MM.1S (cell line): ENCODE measurements around the gene NEURL1.

Source experiments
- DNase-seq: peaks from one replicate; pipeline ENCODE4 v3.0.0-alpha.2; 2015
- H2AFZ ChIP-seq: fragments of 300-600 bp; sonication (generic); 2 replicates; pipeline ENCODE4 v1.6.0; 2016; ENCODE audit warnings: antibody characterized with exemption, low read length
- H3F3A ChIP-seq: fragments of 300-600 bp; sonication (generic); 2 replicates; pipeline ENCODE4 v1.6.1; 2016; ENCODE audit warnings: mild to moderate bottlenecking, antibody characterized with exemption, low read length, moderate library complexity, mixed read lengths; ENCODE audit not compliant: insufficient read depth
- H3K27ac ChIP-seq: fragments of 300-600 bp; sonication (generic); 2 replicates; pipeline ENCODE4 v1.5.1; 2016; ENCODE audit warnings: mild to moderate bottlenecking, low read length
- H3K27me3 ChIP-seq: fragments of 300-600 bp; sonication (generic); replicated peaks from 2 replicates; pipeline ENCODE4 v1.6.0; 2016; ENCODE audit warnings: low read length; ENCODE audit not compliant: insufficient read depth
- H3K36me3 ChIP-seq: fragments of 300-600 bp; sonication (generic); replicated peaks from 2 replicates; pipeline ENCODE4 v1.6.1; 2016; ENCODE audit warnings: mild to moderate bottlenecking, low read length, mixed read lengths; ENCODE audit not compliant: insufficient read depth
- H3K4me1 ChIP-seq: fragments of 300-600 bp; sonication (generic); 2 replicates; pipeline ENCODE4 v1.6.1; 2016; ENCODE audit warnings: low read length, mixed read lengths
- H3K4me2 ChIP-seq: fragments of 300-600 bp; sonication (generic); 2 replicates; pipeline ENCODE4 v1.6.0; 2016; ENCODE audit warnings: low read depth, low read length
- H3K4me3 ChIP-seq: fragments of 300-600 bp; sonication (generic); 2 replicates; pipeline ENCODE4 v1.5.1; 2016; ENCODE audit warnings: low read length, mixed read lengths
- H3K79me2 ChIP-seq: fragments of 300-600 bp; sonication (generic); 2 replicates; pipeline ENCODE4 v1.6.1; 2016; ENCODE audit warnings: mixed run types, low read length, mixed read lengths
- H3K9ac ChIP-seq: fragments of 300-600 bp; sonication (generic); 2 replicates; pipeline ENCODE4 v1.6.1; 2016; ENCODE audit warnings: low read length, mixed read lengths
- H3K9me2 ChIP-seq: fragments of 300-600 bp; sonication (generic); replicated peaks from 2 replicates; pipeline ENCODE4 v1.6.1; 2016; ENCODE audit warnings: mild to moderate bottlenecking, low read length, mixed read lengths; ENCODE audit not compliant: insufficient read depth
- H3K9me3 ChIP-seq: fragments of 300-600 bp; sonication (generic); replicated peaks from 2 replicates; pipeline ENCODE4 v1.6.1; 2016; ENCODE audit warnings: mild to moderate bottlenecking, low read length, mixed read lengths; ENCODE audit not compliant: insufficient read depth
- H4K20me1 ChIP-seq: fragments of 300-600 bp; sonication (generic); 2 replicates; pipeline ENCODE4 v1.6.1; 2016; ENCODE audit warnings: mild to moderate bottlenecking, low read length, moderate library complexity, mixed read lengths; ENCODE audit not compliant: insufficient read depth
- CTCF ChIP-seq: fragments of 300-600 bp; sonication (generic); IDR thresholded peaks from 2 replicates; pipeline ENCODE4 v1.5.1; 2016; ENCODE audit warnings: antibody characterized with exemption, low read length, mixed read lengths
- EZH2 ChIP-seq: fragments of 300-600 bp; sonication (generic); optimal IDR thresholded peaks from 2 replicates; pipeline ENCODE3; 2017; ENCODE audit warnings: low read depth, mild to moderate bottlenecking, antibody characterized with exemption, low read length, mixed read lengths
- EZH2phosphoT487 ChIP-seq: fragments of 300-600 bp; sonication (generic); IDR thresholded peaks from 2 replicates; pipeline ENCODE4 v1.6.1; 2018; ENCODE audit warnings: antibody characterized with exemption, low read length

NEURL1 gene

GRCh38 chr10:103455235-103455634 lies 38.3 kb upstream of the NEURL1 start:
- Histone ChIP-seq H3K9me2 (no peaks in the 10 kb centered on the region), H4K20me1 (no peaks in the 10 kb centered on the region), H3K9me3 (no peaks in the 10 kb centered on the region), H3K9ac (no peak overlapping the region), H3K4me2 (no peak overlapping the region), H3K4me3 (no peak overlapping the region), H3K4me1 (peaks cover 18% of the 10 kb centered on the region), H3K27ac (no peak overlapping the region), H3K27me3 (no peaks in the 10 kb centered on the region), H3F3A (peaks cover 6% of the 10 kb centered on the region), H3K36me3 (no peaks in the 10 kb centered on the region), H3K79me2 (peaks cover 20% of the 10 kb centered on the region), H2AFZ (no peak overlapping the region)
- TF ChIP-seq EZH2phosphoT487 (no peak), CTCF (no peak), EZH2 (no peak)
- DNase-seq = no peak

GRCh38 chr10:103456074-103456660 lies 37.3 kb upstream of the NEURL1 start:
- no peaks in the 10 kb centered on the region for H3K9me3 ChIP-seq
- no peaks in the 10 kb centered on the region for H3K27me3 ChIP-seq
- no peak overlapping the region for H2AFZ ChIP-seq
- peaks cover 12% of the 10 kb centered on the region; the same call in 1 of the 2 replicates for H3K79me2 ChIP-seq
- H4K20me1 ChIP-seq = no peaks in the 10 kb centered on the region
- peaks cover 18% of the 10 kb centered on the region for H3K4me1 ChIP-seq
- H3F3A ChIP-seq = peaks cover 2% of the 10 kb centered on the region; the same call in 1 of the 2 replicates
- no peak for TF ChIP-seq EZH2
- no peak for TF ChIP-seq EZH2phosphoT487
- TF ChIP-seq CTCF = no peak
- H3K9ac ChIP-seq = no peak overlapping the region
- no peak overlapping the region for H3K4me2 ChIP-seq
- H3K36me3 ChIP-seq = no peaks in the 10 kb centered on the region
- no peak overlapping the region for H3K27ac ChIP-seq
- H3K4me3 ChIP-seq = no peak overlapping the region
- no peaks in the 10 kb centered on the region for H3K9me2 ChIP-seq
- DNase-seq = no peak

GRCh38 chr10:103457176-103457712 lies 36.3 kb upstream of the NEURL1 start:
- H3K27me3 ChIP-seq = no peaks in the 10 kb centered on the region
- H3K9ac ChIP-seq = no peak overlapping the region
- no peak overlapping the region for H3K27ac ChIP-seq
- peak overlapping the region; percentile 3; the same call in 1 of the 2 replicates for H3K4me2 ChIP-seq
- peaks cover 7% of the 10 kb centered on the region; the same call in 1 of the 2 replicates for H3K79me2 ChIP-seq
- peaks cover 18% of the 10 kb centered on the region for H3K4me1 ChIP-seq
- H3K9me2 ChIP-seq = no peaks in the 10 kb centered on the region
- no peak for DNase-seq
- H3K9me3 ChIP-seq = no peaks in the 10 kb centered on the region
- H4K20me1 ChIP-seq = no peaks in the 10 kb centered on the region
- H3K36me3 ChIP-seq = no peaks in the 10 kb centered on the region
- H2AFZ ChIP-seq = no peak overlapping the region
- no peaks in the 10 kb centered on the region for H3F3A ChIP-seq
- TF ChIP-seq CTCF (no peak), EZH2phosphoT487 (no peak), EZH2 (no peak)
- no peak overlapping the region for H3K4me3 ChIP-seq
